ENCODE measurements around the gene SESN3. TPM values are rescaled to one million over a fixed set of nuclear protein-coding genes. Genes with fewer than 3 reads are reported as not detected.
A peak's percentile ranks its signal among the peaks of the same experiment; 100 is the strongest.

Gene SESN3
- total RNA-seq, 1 experiment from 2014 or later: 6.3 TPM

GRCh38 chr11:95230810-95231126 lies 234 bp downstream of the SESN3 start:
- TF ChIP-seq CTCF (IDR thresholded peaks at IDR 0.05; ENCODE audit: unreplicated experiment): no peak
- no peak for DNase-seq (ENCODE audit: unreplicated experiment)
- ChIA-PET CTCF (interaction anchor here (0.7 to 2.2 kb wide), 14 partner anchors 10 to 534 kb away, joined by 3 to 26 read pairs (median 6); no protein-coding TSS in a partner anchor), POLR2A (interaction anchor here (0.9 to 4.1 kb wide), 34 partner anchors 10 to 561 kb away, joined by 3 to 52 read pairs (median 5); partner anchors contain the start of gene FAM76B)
- Mint-ChIP-seq H3K4me3 (ENCODE audit: unreplicated experiment) (no peak overlapping the region), H3K9me3 (ENCODE audit: unreplicated experiment) (no peaks in the 10 kb centered on the region), H3K27me3 (ENCODE audit: insufficient read depth, unreplicated experiment) (no peaks in the 10 kb centered on the region), H3K27ac (ENCODE audit: low read depth, unreplicated experiment) (no peak overlapping the region), H3K36me3 (ENCODE audit: insufficient read depth, unreplicated experiment) (peaks cover 6% of the 10 kb centered on the region), H3K4me1 (ENCODE audit: insufficient read depth, unreplicated experiment) (peaks cover 19% of the 10 kb centered on the region)
- intact Hi-C loops (cut with micrococcal nuclease): loop anchor here (1.0 to 5.0 kb wide), 4 partner anchors 163 to 475 kb away; partner anchors contain the start of gene SRSF8
- no TSS peak for BruUV-seq (replicated peaks)

- Mint-ChIP-seq H3K36me3 (ENCODE audit: insufficient read depth, unreplicated experiment) (peaks cover 6% of the 10 kb centered on the region), H3K4me1 (ENCODE audit: insufficient read depth, unreplicated experiment) (peaks cover 19% of the 10 kb centered on the region), H3K27ac (ENCODE audit: low read depth, unreplicated experiment) (peak overlapping the region; percentile 23), H3K27me3 (ENCODE audit: insufficient read depth, unreplicated experiment) (no peaks in the 10 kb centered on the region), H3K4me3 (ENCODE audit: unreplicated experiment) (no peak overlapping the region), H3K9me3 (ENCODE audit: unreplicated experiment) (no peaks in the 10 kb centered on the region)
- no TSS peak for BruUV-seq (replicated peaks)
- POLR2A ChIA-PET: interaction anchor here (0.6 to 4.1 kb wide), 44 partner anchors 9 to 561 kb away, joined by 3 to 52 read pairs (median 6); partner anchors contain the start of genes CWC15 and FAM76B
- intact Hi-C loops (cut with micrococcal nuclease): loop anchor here (1.0 to 5.0 kb wide), 4 partner anchors 163 to 352 kb away; partner anchors contain the start of gene SRSF8
- no peak for TF ChIP-seq CTCF (IDR thresholded peaks at IDR 0.05; ENCODE audit: unreplicated experiment)
- CTCF ChIA-PET: interaction anchor here (0.6 to 2.2 kb wide), 18 partner anchors 75 to 1486 kb away, joined by 3 to 26 read pairs (median 4); no protein-coding TSS in a partner anchor
- DNase-seq (ENCODE audit: unreplicated experiment): peak; percentile 16
Measured at GRCh38 chr11:95229993-95230809, 801 bp downstream of the SESN3 start.

DNA sequence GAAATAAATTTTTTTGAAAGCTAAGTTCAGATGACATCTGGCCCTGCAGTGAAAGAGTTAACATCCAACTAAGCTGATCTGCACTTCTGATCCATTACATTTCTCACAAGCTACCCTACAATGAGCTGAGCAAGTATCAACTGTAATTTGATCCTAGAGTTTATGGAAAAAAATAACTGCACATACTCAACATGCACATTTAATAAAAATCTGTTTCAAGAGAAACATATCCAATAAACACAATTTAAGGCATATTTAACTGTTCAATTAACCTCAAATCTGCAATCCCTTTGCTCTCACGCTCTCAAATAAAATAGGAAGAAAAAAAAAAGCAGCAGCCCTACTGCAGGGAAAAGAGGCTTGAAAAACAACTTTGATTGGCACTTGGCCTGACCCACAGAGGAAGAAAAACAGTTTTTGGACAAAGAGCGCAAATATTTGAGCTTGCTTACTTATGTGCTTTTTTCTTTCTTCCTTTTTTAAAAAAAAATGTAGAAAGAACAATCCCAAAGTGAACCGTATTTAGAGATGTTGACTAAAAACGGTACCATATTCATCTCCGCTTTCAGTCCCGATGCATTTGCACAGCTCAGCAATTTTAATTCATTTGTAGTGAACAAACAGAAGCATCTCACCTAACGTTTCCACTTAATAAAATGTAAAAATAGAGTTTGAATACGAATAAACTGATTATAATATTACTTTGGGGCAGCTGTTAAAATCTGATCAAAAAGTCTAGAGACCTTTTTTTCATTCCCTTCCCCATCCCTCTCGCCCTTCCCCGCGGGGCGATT lies 1.6 kb downstream of the SESN3 start:
- H3K4me1 Mint-ChIP-seq (ENCODE audit: insufficient read depth, unreplicated experiment): peaks cover 19% of the 10 kb centered on the region
- BruUV-seq (replicated peaks): no TSS peak
- peaks cover 6% of the 10 kb centered on the region for H3K36me3 Mint-ChIP-seq (ENCODE audit: insufficient read depth, unreplicated experiment)
- DNase-seq (ENCODE audit: unreplicated experiment): peak; percentile 3
- intact Hi-C loops (cut with micrococcal nuclease): loop anchor here (5.0 kb wide), 1 partner anchor 223 kb away; no protein-coding TSS in a partner anchor
- H3K9me3 Mint-ChIP-seq (ENCODE audit: unreplicated experiment): no peaks in the 10 kb centered on the region
- no peaks in the 10 kb centered on the region for H3K27me3 Mint-ChIP-seq (ENCODE audit: insufficient read depth, unreplicated experiment)
- POLR2A ChIA-PET: interaction anchor here (0.6 to 4.1 kb wide), 34 partner anchors 8 to 694 kb away, joined by 3 to 52 read pairs (median 6); partner anchors contain the start of gene CWC15
- TF ChIP-seq CTCF (IDR thresholded peaks at IDR 0.05; ENCODE audit: unreplicated experiment): no peak
- CTCF ChIA-PET: interaction anchor here (0.6 to 2.0 kb wide), 15 partner anchors 74 to 1487 kb away, joined by 3 to 10 read pairs (median 4); no protein-coding TSS in a partner anchor
- peak overlapping the region; percentile 23 for H3K27ac Mint-ChIP-seq (ENCODE audit: low read depth, unreplicated experiment)
- H3K4me3 Mint-ChIP-seq (ENCODE audit: unreplicated experiment): no peak overlapping the region
